Panc1 (cell line): Measurements from ENCODE around the gene GTF2I.

ENCODE experiments used
- POLR2AphosphoS5 ChIP-seq: IDR thresholded peaks from 2 replicates; pipeline ENCODE4 v1.6.1; 2012; ENCODE audit warnings: mild to moderate bottlenecking, low read depth, low read length, moderate library complexity
- SIN3A ChIP-seq: IDR thresholded peaks from 2 replicates; pipeline ENCODE4 v1.6.1; 2012; ENCODE audit warnings: low read depth, mild to moderate bottlenecking, low read length, moderate library complexity, borderline replicate concordance; ENCODE audit not compliant: insufficient read depth
- TCF7L2 ChIP-seq: IDR thresholded peaks from 2 replicates; pipeline ENCODE4 v1.6.1; 2011; ENCODE audit warnings: mild to moderate bottlenecking, low read depth, low read length, inconsistent platforms
- TF ChIP-seq, protein P1 (sequence below): fragments of 450-650 bp; IDR thresholded peaks from 2 replicates; pipeline ENCODE4 v1.5.1; 2017; ENCODE audit warnings: mild to moderate bottlenecking

DNA sequence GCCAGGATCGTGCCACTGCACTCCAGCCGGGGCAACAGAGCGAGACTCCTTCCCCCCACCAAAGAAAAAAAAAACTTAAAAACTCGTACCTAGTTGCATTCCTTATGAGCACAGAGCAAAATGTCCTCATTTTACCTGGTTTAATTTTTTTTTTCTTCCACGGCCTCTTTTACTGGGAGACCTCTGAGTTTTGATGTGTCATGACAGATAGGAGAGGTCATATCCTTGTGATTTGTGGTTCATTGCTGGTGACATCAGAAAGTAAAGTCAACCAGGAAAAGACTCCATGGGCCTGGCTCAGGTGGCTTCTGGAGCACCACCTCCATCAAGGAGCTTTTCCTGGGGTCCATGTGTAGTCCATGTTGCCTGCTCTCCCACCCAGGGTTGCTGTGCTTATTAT is 26.3 kb downstream of the GTF2I start:
- TF ChIP-seq, protein P1, sequence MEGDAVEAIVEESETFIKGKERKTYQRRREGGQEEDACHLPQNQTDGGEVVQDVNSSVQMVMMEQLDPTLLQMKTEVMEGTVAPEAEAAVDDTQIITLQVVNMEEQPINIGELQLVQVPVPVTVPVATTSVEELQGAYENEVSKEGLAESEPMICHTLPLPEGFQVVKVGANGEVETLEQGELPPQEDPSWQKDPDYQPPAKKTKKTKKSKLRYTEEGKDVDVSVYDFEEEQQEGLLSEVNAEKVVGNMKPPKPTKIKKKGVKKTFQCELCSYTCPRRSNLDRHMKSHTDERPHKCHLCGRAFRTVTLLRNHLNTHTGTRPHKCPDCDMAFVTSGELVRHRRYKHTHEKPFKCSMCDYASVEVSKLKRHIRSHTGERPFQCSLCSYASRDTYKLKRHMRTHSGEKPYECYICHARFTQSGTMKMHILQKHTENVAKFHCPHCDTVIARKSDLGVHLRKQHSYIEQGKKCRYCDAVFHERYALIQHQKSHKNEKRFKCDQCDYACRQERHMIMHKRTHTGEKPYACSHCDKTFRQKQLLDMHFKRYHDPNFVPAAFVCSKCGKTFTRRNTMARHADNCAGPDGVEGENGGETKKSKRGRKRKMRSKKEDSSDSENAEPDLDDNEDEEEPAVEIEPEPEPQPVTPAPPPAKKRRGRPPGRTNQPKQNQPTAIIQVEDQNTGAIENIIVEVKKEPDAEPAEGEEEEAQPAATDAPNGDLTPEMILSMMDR: no peak
- TF ChIP-seq POLR2AphosphoS5 (no peak), TCF7L2 (no peak), SIN3A (no peak)
